Motor neuron (in vitro differentiated cells): ENCODE results near the gene PLCD4. TPM values are rescaled to one million over a fixed set of nuclear protein-coding genes. Genes with fewer than 3 reads are reported as not detected.
A peak's percentile ranks its signal among the peaks of the same experiment; 100 is the strongest.

Source experiments
- ATAC-seq, 8 experiments: fragments of 200-7000 bp; cut with Tn5 transposase; replicated peaks in 6 of 8; 2 replicates each; pipeline ENCODE4 v1.8.0; 2021; ENCODE audit warnings: mild to moderate bottlenecking in 8 of 8, moderate library complexity in 8 of 8
- H3K27ac ChIP-seq, 2 donors: fragments of 250-450 bp; sonication (Bioruptor Pico); 2 replicates each; pipeline ENCODE4 v1.9.0; 2021; ENCODE audit warnings: antibody characterized with exemption in 2 of 2, mild to moderate bottlenecking in 2 of 2, moderate library complexity in 1 of 2
- H3K4me1 ChIP-seq, 2 donors: fragments of 250-450 bp; sonication (Bioruptor Pico); replicated peaks in 1 of 2; 2 replicates each; pipeline ENCODE4 v1.6.1; 2021; ENCODE audit warnings: antibody characterized with exemption in 2 of 2, mild to moderate bottlenecking in 2 of 2, moderate library complexity in 1 of 2
- H3K4me3 ChIP-seq, 5 donors: fragments of 250-450 bp; sonication (Bioruptor Pico); 2 replicates each; pipeline ENCODE4 v1.9.0; 2021; ENCODE audit warnings: antibody characterized with exemption in 5 of 5, mild to moderate bottlenecking in 5 of 5, moderate library complexity in 4 of 5
- WGBS, 10 experiments: fragments of 450-650 bp; shearing (Covaris generic); methylation state at CpG; one replicate each; pipeline ENCODE4 v1.0.0; 2022; 5-methylcytosine and 5-hydroxymethylcytosine counted together
- in situ Hi-C, 9 experiments: fragments of 400-800 bp; cut with MboI; loops; one replicate each; pipeline ENCODE4 v1.15.0; 2021; ENCODE audit warnings: low sequenced_read_pairs in 9 of 9, low pct_unique_long_range_greater_than_20kb in 2 of 9; ENCODE audit not compliant: unreplicated experiment in 9 of 9
- total RNA-seq, 8 experiments: library from RNA; unstranded; fragments of 300-600 nt; gene quantifications; 2 replicates each; pipeline versions ENCODE4 v1.2.3 to v1.2.4, GENCODE V29; 2022

Gene PLCD4
- total RNA-seq, 8 experiments from 2014 or later, result 0.54 to 14.7 (median 5.4) TPM

- peak overlapping the region; percentile 57 to 77 for H3K27ac ChIP-seq
- in situ Hi-C loops, result no loop called here
- peak in 3 of 8 experiments; percentile 15 to 34 (median 28) for ATAC-seq
- H3K4me3 ChIP-seq, result peak overlapping the region; percentile 58 to 96 (median 71)
- peaks cover 7 to 10% of the 10 kb centered on the region in 2 donors for H3K4me1 ChIP-seq
- 0 to 4% (median 2%) methylated on average over 3 to 15 of the region's 27 CpGs; no CpG with 5 or more reads in 3 of the 10 experiments for WGBS, 10 experiments
Measured at GRCh38 chr2:218658671-218659257, 51.1 kb downstream of the PLCD4 start.

GRCh38 chr2:218659258-218659987 is 51.7 kb downstream of the PLCD4 start, which contains the start of the genes BCS1L and ZNF142:
Gene BCS1L, plus strand, starts transcription at chr2:218659683. Its CDS starts 1,305 bp downstream, at chr2:218660988.
Gene ZNF142, minus strand, starts transcription at chr2:218659623. Its CDS starts 3,194 bp downstream, at chr2:218656429.
- WGBS, 10 experiments, result 0% methylated on average over 1 to 10 of the region's 49 CpGs; no CpG with 5 or more reads in 5 of the 10 experiments
- Histone ChIP-seq H3K4me1 (peaks cover 7 to 10% of the 10 kb centered on the region in 2 donors), H3K4me3 (peak within 1 kb of the TSS; percentile 58 to 96 (median 71)), H3K27ac (peak within 1 kb of the TSS; percentile 57 to 77)
- peak; percentile 87 to 99 (median 98) for ATAC-seq
- in situ Hi-C loops, result no loop called here

- Histone ChIP-seq H3K27ac (peak overlapping the region in 1 of 2 donors; percentile 77), H3K4me1 (peaks cover 7 to 10% of the 10 kb centered on the region in 2 donors), H3K4me3 (peak overlapping the region; percentile 58 to 96 (median 71))
- ATAC-seq, result peak in 1 of 8 experiments; percentile 1
- 0 to 27% (median 8%) methylated on average over 1 to 8 of the region's 8 CpGs; no CpG with 5 or more reads in 2 of the 10 experiments for WGBS, 10 experiments
- in situ Hi-C loops, result no loop called here
Measured at GRCh38 chr2:218659988-218660358, 52.3 kb downstream of the PLCD4 start.

- 93 to 100% methylated on average over 1 to 6 of the region's 7 CpGs; no CpG with 5 or more reads in 8 of the 10 experiments for WGBS, 10 experiments
- ATAC-seq, result no peak
- H3K4me1 ChIP-seq, result peaks cover 7 to 10% of the 10 kb centered on the region in 2 donors
- H3K4me3 ChIP-seq, result no peak overlapping the region
- in situ Hi-C loops, result no loop called here
- no peak overlapping the region for H3K27ac ChIP-seq
Measured at GRCh38 chr2:218662377-218662776, 54.7 kb downstream of the PLCD4 start.

- H3K4me1 ChIP-seq, result peaks cover 7 to 10% of the 10 kb centered on the region in 2 donors
- H3K27ac ChIP-seq, result no peak overlapping the region
- no peak overlapping the region for H3K4me3 ChIP-seq
- in situ Hi-C loops, result no loop called here
- ATAC-seq, result no peak
- WGBS, 10 experiments, result 0 to 97% (median 90%) methylated on average over 1 to 9 of the region's 10 CpGs; no CpG with 5 or more reads in 3 of the 10 experiments
Measured at GRCh38 chr2:218662827-218663226, 55.1 kb downstream of the PLCD4 start.

- Histone ChIP-seq H3K27ac (no peak overlapping the region), H3K4me3 (no peak overlapping the region), H3K4me1 (peaks cover 4 to 5% of the 10 kb centered on the region in 2 donors)
- 89 to 100% (median 89%) methylated on average over 1 to 8 of the region's 15 CpGs; no CpG with 5 or more reads in 7 of the 10 experiments for WGBS, 10 experiments
- ATAC-seq, result no peak
- in situ Hi-C loops, result no loop called here
Measured at GRCh38 chr2:218663901-218664300, 56.2 kb downstream of the PLCD4 start.

GRCh38 chr2:218664653-218665052 is 57.0 kb downstream of the PLCD4 start:
- ATAC-seq, result no peak
- H3K27ac ChIP-seq, result no peak overlapping the region
- in situ Hi-C loops, result no loop called here
- H3K4me1 ChIP-seq, result peaks cover 4 to 5% of the 10 kb centered on the region in 2 donors
- no peak overlapping the region for H3K4me3 ChIP-seq
- WGBS, 10 experiments, result 93 to 100% (median 100%) methylated on average over 1 to 6 of the region's 7 CpGs; no CpG with 5 or more reads in 5 of the 10 experiments

GRCh38 chr2:218671097-218671653 is 63.5 kb downstream of the PLCD4 start:
- Histone ChIP-seq H3K4me3 (peak overlapping the region; percentile 73 to 96 (median 87)), H3K4me1 (peaks cover 10 to 11% of the 10 kb centered on the region in 2 donors), H3K27ac (peak overlapping the region; percentile 87 to 90)
- peak in 3 of 8 experiments; percentile 22 to 34 (median 28) for ATAC-seq
- WGBS, 10 experiments, result 0 to 69% (median 50%) methylated on average over 3 to 10 of the region's 12 CpGs; no CpG with 5 or more reads in 1 of the 10 experiments
- in situ Hi-C loops, result no loop called here

- H3K4me3 ChIP-seq, result peak within 1 kb of the TSS; percentile 73 to 96 (median 87)
- in situ Hi-C loops, result no loop called here
- peak; percentile 95 to 99 (median 98) for ATAC-seq
- 0 to 3% (median 0%) methylated on average over 1 to 16 of the region's 49 CpGs; no CpG with 5 or more reads in 2 of the 10 experiments for WGBS, 10 experiments
- peak within 1 kb of the TSS; percentile 87 to 90 for H3K27ac ChIP-seq
- H3K4me1 ChIP-seq, result peaks cover 10 to 11% of the 10 kb centered on the region in 2 donors
Measured at GRCh38 chr2:218671654-218672566, 64.2 kb downstream of the PLCD4 start, which contains the start of the genes RNF25 and STK36. Gene RNF25, minus strand, starts transcription at chr2:218672002. Its CDS starts 32 bp downstream, at chr2:218671970. Gene STK36, plus strand, starts transcription at chr2:218672086. Its CDS starts 744 bp downstream, at chr2:218672830.

- Histone ChIP-seq H3K4me3 (no peak overlapping the region), H3K4me1 (no peaks in the 10 kb centered on the region), H3K27ac (no peak overlapping the region)
- WGBS, 10 experiments, result 33 to 100% (median 90%) methylated on average over 1 to 4 of the region's 4 CpGs; no CpG with 5 or more reads in 4 of the 10 experiments
- in situ Hi-C loops, result loop anchor here in 1 of 9 experiments (25.0 kb wide), 1 partner anchor 392 kb away; the partner anchor contains the start of gene TMBIM1
- ATAC-seq, result no peak
Measured at GRCh38 chr2:218679119-218679518, 71.4 kb downstream of the PLCD4 start.

- in situ Hi-C loops, result loop anchor here in 1 of 9 experiments (25.0 kb wide), 1 partner anchor 393 kb away; the partner anchor contains the start of gene TMBIM1
- 20 to 100% (median 88%) methylated on average over 1 to 2 of the region's 3 CpGs; no CpG with 5 or more reads in 3 of the 10 experiments for WGBS, 10 experiments
- Histone ChIP-seq H3K4me1 (no peaks in the 10 kb centered on the region), H3K27ac (no peak overlapping the region), H3K4me3 (no peak overlapping the region)
- ATAC-seq, result no peak
Measured at GRCh38 chr2:218680061-218680460, 72.4 kb downstream of the PLCD4 start.
